Caco-2 (cell line): ENCODE measurements around the gene DDX25. TPM values are rescaled to one million over a fixed set of nuclear protein-coding genes. Genes with fewer than 3 reads are reported as not detected.

Experiments used
- BruUV-seq: library from RNA; stranded (reverse); fragments of 400-500 nt; replicated peaks from 2 replicates; lab custom pipeline; 2021; lab: Mats Ljungman, UMichigan
- CTCF ChIA-PET: fragments of 300-600 bp; sonication (Branson Sonifier 250); formaldehyde crosslinking; loops from one replicate; lab custom pipeline; 2022; ENCODE audit warnings: antibody characterized with exemption; lab: Charles Lee
- POLR2A ChIA-PET: fragments of 300-600 bp; sonication (Branson Sonifier 250); formaldehyde crosslinking; loops from one replicate; lab custom pipeline; 2022; ENCODE audit warnings: antibody characterized with exemption; lab: Charles Lee
- DNase-seq, 2 experiments: peaks; one replicate each; pipeline versions ENCODE4 v3.0.0 to v3.0.0-alpha.2; 2020 to 2022
- H3K27me3 ChIP-seq: replicated peaks from 2 replicates; pipeline ENCODE4 v1.6.0; 2011; ENCODE audit warnings: low read length; ENCODE audit not compliant: control insufficient read depth, insufficient read depth
- H3K36me3 ChIP-seq: 2 replicates; pipeline ENCODE4 v1.5.1; 2011; ENCODE audit warnings: low read length; ENCODE audit not compliant: control insufficient read depth, insufficient read depth
- H3K4me1 ChIP-seq: fragments of 250-450 bp; sonication (Bioruptor Pico); 2 replicates; pipeline ENCODE4 v1.5.1; 2020; ENCODE audit warnings: mild to moderate bottlenecking
- H3K4me3 ChIP-seq: 2 replicates; pipeline ENCODE4 v1.5.1; 2011; ENCODE audit warnings: low read depth, mild to moderate bottlenecking, control low read depth, low read length
- H3K9me3 ChIP-seq: fragments of 250-450 bp; sonication (Bioruptor Pico); 2 replicates; pipeline ENCODE4 v1.5.1; 2020; ENCODE audit warnings: mild to moderate bottlenecking, moderate library complexity
- H3K27ac Mint-ChIP-seq: one replicate; pipeline ENCODE4 v1.8.0; 2022; ENCODE audit warnings: mixed read lengths; ENCODE audit not compliant: unreplicated experiment
- H3K27me3 Mint-ChIP-seq: one replicate; pipeline ENCODE4 v1.8.0; 2022; ENCODE audit warnings: mixed read lengths; ENCODE audit not compliant: insufficient read depth, unreplicated experiment
- H3K36me3 Mint-ChIP-seq: one replicate; pipeline ENCODE4 v1.8.0; 2022; ENCODE audit warnings: mild to moderate bottlenecking, mixed read lengths; ENCODE audit not compliant: insufficient read depth, unreplicated experiment
- H3K4me1 Mint-ChIP-seq: one replicate; pipeline ENCODE4 v1.8.0; 2022; ENCODE audit warnings: low read depth, mixed read lengths; ENCODE audit not compliant: unreplicated experiment
- H3K4me3 Mint-ChIP-seq: one replicate; pipeline ENCODE4 v1.8.0; 2022; ENCODE audit warnings: mild to moderate bottlenecking, moderate library complexity, mixed read lengths; ENCODE audit not compliant: unreplicated experiment
- H3K9me3 Mint-ChIP-seq: one replicate; pipeline ENCODE4 v1.8.0; 2022; ENCODE audit warnings: mixed read lengths; ENCODE audit not compliant: unreplicated experiment
- CTCF ChIP-seq, 2 experiments: fragments of 200-600 bp in 1 of 2; IDR thresholded peaks; 1 replicate in 1 of 2; 2 replicates in 1 of 2; pipeline versions ENCODE4 v1.5.1 to v1.8.0; 2011 to 2022; ENCODE audit warnings: antibody characterized with exemption in 1 of 2, control low read depth in 1 of 2, inconsistent platforms in 1 of 2, low read depth in 1 of 2, low read length in 1 of 2, mild to moderate bottlenecking in 1 of 2, moderate library complexity in 1 of 2; ENCODE audit not compliant: insufficient read depth in 1 of 2, severe bottlenecking in 1 of 2, unreplicated experiment in 1 of 2
- intact Hi-C: fragments of 100-400 bp; cut with micrococcal nuclease; formaldehyde crosslinking; loops from one replicate; pipeline ENCODE4 v1.10.0; 2022; ENCODE audit not compliant: unreplicated experiment
- total RNA-seq: library from RNA; stranded (reverse); gene quantifications from 2 replicates; pipeline ENCODE4 v1.2.3, GENCODE V29; 2022

DDX25 gene
- total RNA-seq, 1 experiment from 2014 or later = not detected

- Mint-ChIP-seq H3K36me3 (no peaks in the 10 kb centered on the region), H3K4me1 (no peaks in the 10 kb centered on the region), H3K27me3 (peaks cover 4% of the 10 kb centered on the region), H3K9me3 (no peaks in the 10 kb centered on the region), H3K27ac (no peak overlapping the region), H3K4me3 (no peak overlapping the region)
- POLR2A ChIA-PET = no interaction called here
- DNase-seq = no peak
- H3K36me3 ChIP-seq = no peaks in the 10 kb centered on the region
- no TSS peak for BruUV-seq
- H3K4me3 ChIP-seq = no peak overlapping the region
- intact Hi-C loops = no loop called here
- no peaks in the 10 kb centered on the region for H3K9me3 ChIP-seq
- CTCF ChIA-PET = no interaction called here
- no peaks in the 10 kb centered on the region for H3K27me3 ChIP-seq
- no peak for TF ChIP-seq CTCF (IDR thresholded peaks at IDR 0.05; ENCODE audit: insufficient read depth in 1 of 2, low read depth in 1 of 2, low read length in 1 of 2, severe bottlenecking in 1 of 2, unreplicated experiment in 1 of 2)
- H3K4me1 ChIP-seq = no peaks in the 10 kb centered on the region
Measured at GRCh38 chr11:125953401-125953935, 49.2 kb downstream of the DDX25 start.

GRCh38 chr11:125954123-125954944 lies 50.0 kb downstream of the DDX25 start:
- POLR2A ChIA-PET = no interaction called here
- TF ChIP-seq CTCF (IDR thresholded peaks at IDR 0.05; ENCODE audit: insufficient read depth in 1 of 2, low read depth in 1 of 2, low read length in 1 of 2, severe bottlenecking in 1 of 2, unreplicated experiment in 1 of 2) = no peak
- intact Hi-C loops = no loop called here

GRCh38 chr11:125954945-125955640 lies 50.8 kb downstream of the DDX25 start:
- no peaks in the 10 kb centered on the region for H3K9me3 ChIP-seq
- H3K36me3 ChIP-seq = no peaks in the 10 kb centered on the region
- no peaks in the 10 kb centered on the region for H3K4me1 Mint-ChIP-seq
- no TSS peak for BruUV-seq
- H3K4me3 Mint-ChIP-seq = no peak overlapping the region
- CTCF ChIA-PET = no interaction called here
- POLR2A ChIA-PET = interaction anchor here (0.7 kb wide), 1 partner anchor 107 kb away, joined by 3 read pairs; the partner anchor contains the start of gene CDON
- no peak for DNase-seq
- intact Hi-C loops = no loop called here
- no peaks in the 10 kb centered on the region for H3K27me3 ChIP-seq
- no peak overlapping the region for H3K27ac Mint-ChIP-seq
- no peak overlapping the region for H3K4me3 ChIP-seq
- peaks cover 4% of the 10 kb centered on the region for H3K27me3 Mint-ChIP-seq
- H3K36me3 Mint-ChIP-seq = no peaks in the 10 kb centered on the region
- no peaks in the 10 kb centered on the region for H3K9me3 Mint-ChIP-seq
- H3K4me1 ChIP-seq = no peaks in the 10 kb centered on the region
- TF ChIP-seq CTCF (IDR thresholded peaks at IDR 0.05; ENCODE audit: insufficient read depth in 1 of 2, low read depth in 1 of 2, low read length in 1 of 2, severe bottlenecking in 1 of 2, unreplicated experiment in 1 of 2) = no peak

More at GRCh38 chr11:125954123-125954944, 50.0 kb downstream of the DDX25 start:
- H3K27ac Mint-ChIP-seq = no peak overlapping the region
- no peak overlapping the region for H3K4me3 Mint-ChIP-seq
- Histone ChIP-seq H3K4me1 (no peaks in the 10 kb centered on the region), H3K36me3 (no peaks in the 10 kb centered on the region), H3K27me3 (no peaks in the 10 kb centered on the region), H3K9me3 (no peaks in the 10 kb centered on the region), H3K4me3 (no peak overlapping the region)
- H3K4me1 Mint-ChIP-seq = no peaks in the 10 kb centered on the region
- no peak for DNase-seq
- no TSS peak for BruUV-seq
- CTCF ChIA-PET = no interaction called here
- H3K36me3 Mint-ChIP-seq = no peaks in the 10 kb centered on the region
- H3K9me3 Mint-ChIP-seq = no peaks in the 10 kb centered on the region
- peaks cover 4% of the 10 kb centered on the region for H3K27me3 Mint-ChIP-seq
